Fibroblast of lung (primary cell): ENCODE data around the gene TMEM97. TPM values are rescaled to one million over a fixed set of nuclear protein-coding genes. Genes with fewer than 3 reads are reported as not detected.
A peak's percentile ranks its signal among the peaks of the same experiment; 100 is the strongest.

Experiments
- DNase-seq, 2 donors: peaks; one replicate each; pipeline versions ENCODE4 v3.0.0 to v3.0.0-alpha.2; 2010; ENCODE audit warnings: low read depth in 2 of 2
- H2AFZ ChIP-seq: 2 replicates; pipeline ENCODE4 v1.5.1; 2012; ENCODE audit warnings: low read length, control low read depth, inconsistent platforms
- H3K27ac ChIP-seq: 2 replicates; pipeline ENCODE4 v1.5.1; 2011; ENCODE audit warnings: low read length, control low read depth; ENCODE audit not compliant: insufficient read depth
- H3K27me3 ChIP-seq: 2 replicates; pipeline ENCODE4 v1.5.1; 2011; ENCODE audit warnings: mild to moderate bottlenecking, low read length; ENCODE audit not compliant: control insufficient read depth, insufficient read depth
- H3K36me3 ChIP-seq: 2 replicates; pipeline ENCODE4 v1.5.1; 2011; ENCODE audit warnings: low read length; ENCODE audit not compliant: control insufficient read depth, insufficient read depth
- H3K4me1 ChIP-seq: 2 replicates; pipeline ENCODE4 v1.5.1; 2011; ENCODE audit warnings: low read length; ENCODE audit not compliant: control insufficient read depth, insufficient read depth; ENCODE audit errors: extremely low read depth
- H3K4me2 ChIP-seq: 2 replicates; pipeline ENCODE4 v1.5.1; 2011; ENCODE audit warnings: low read length, control low read depth; ENCODE audit not compliant: insufficient read depth; ENCODE audit errors: extremely low read depth
- H3K4me3 ChIP-seq, 4 experiments: fragments of 200-600 bp in 1 of 4; sonication (generic) in 1 of 4; replicated peaks in 1 of 4; 2 replicates each; pipeline ENCODE4 v1.5.1; 2011 to 2016; ENCODE audit warnings: low read length in 4 of 4, low read depth in 3 of 4, mild to moderate bottlenecking in 3 of 4, control low read depth in 2 of 4, inconsistent platforms in 1 of 4, mixed read lengths in 1 of 4; ENCODE audit not compliant: insufficient read depth in 1 of 4; ENCODE audit errors: control extremely low read depth in 1 of 4
- H3K79me2 ChIP-seq: 2 replicates; pipeline ENCODE4 v1.5.1; 2012; ENCODE audit warnings: mild to moderate bottlenecking, low read length, inconsistent platforms; ENCODE audit not compliant: control insufficient read depth, insufficient read depth
- H3K9ac ChIP-seq: 2 replicates; pipeline ENCODE4 v1.5.1; 2011; ENCODE audit warnings: mild to moderate bottlenecking, low read length, control low read depth; ENCODE audit not compliant: insufficient read depth
- H3K9me3 ChIP-seq: 2 replicates; pipeline ENCODE4 v1.5.1; 2012; ENCODE audit warnings: low read depth, low read length; ENCODE audit not compliant: control insufficient read depth, insufficient read depth
- H4K20me1 ChIP-seq: 2 replicates; pipeline ENCODE4 v1.5.1; 2011; ENCODE audit warnings: low read length; ENCODE audit not compliant: control insufficient read depth, insufficient read depth; ENCODE audit errors: extremely low read depth
- EZH2 ChIP-seq: IDR thresholded peaks from 2 replicates; pipeline ENCODE4 v1.5.1; 2012; ENCODE audit warnings: low read length, control low read depth, mild to moderate bottlenecking; ENCODE audit errors: missing control alignments
- polyA plus RNA-seq, 2 donors: library from polyadenylated mRNA; depleted of rRNA in 1 of 2; stranded (reverse) in 1 of 2; unstranded in 1 of 2; fragments of >200 nt; gene quantifications; 2 replicates each; pipeline ENCODE4 v1.2.1, GENCODE V29; 2011 to 2012; ENCODE audit warnings: missing spikeins in 1 of 2
- total RNA-seq: library from RNA; depleted of rRNA; stranded (reverse); fragments of >200 nt; gene quantifications from 2 replicates; pipeline ENCODE4 v1.2.1, GENCODE V29; 2014
- TF ChIP-seq, protein P1 (sequence below), 2 donors: IDR thresholded peaks in 1 of 2; conservative IDR thresholded peaks in 1 of 2; 1 replicate in 1 of 2; 2 replicates in 1 of 2; pipeline ENCODE4 v1.5.1; 2011 to 2012; ENCODE audit warnings: low read length in 2 of 2, control low read depth in 1 of 2, inconsistent platforms in 1 of 2, low read depth in 1 of 2, mild to moderate bottlenecking in 1 of 2

TMEM97 gene
- total and polyA plus RNA-seq, 2 donors (not counting 1 experiment from before 2014, with no cell fraction given): 34.4 to 43.6 TPM

DNA sequence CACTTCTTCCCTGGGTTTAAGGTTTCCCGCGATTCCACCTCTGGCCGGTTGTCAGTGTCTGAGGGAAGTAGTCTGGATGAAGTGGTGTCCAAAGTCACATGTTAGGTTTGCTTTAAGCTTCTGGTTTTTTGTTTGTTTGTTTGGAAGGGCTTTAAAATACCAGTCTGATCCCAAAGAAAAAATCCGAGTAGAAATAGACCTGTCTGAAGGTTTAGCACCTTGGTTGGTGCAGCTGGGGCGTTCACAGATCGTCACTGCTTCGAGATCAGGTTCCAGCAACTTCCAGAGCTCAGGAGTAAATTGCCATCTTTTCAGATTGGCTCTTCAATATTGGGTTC, 567 bp downstream of the TMEM97 start:
- Histone ChIP-seq H4K20me1 (no peaks in the 10 kb centered on the region), H3K9me3 (no peaks in the 10 kb centered on the region), H3K4me2 (peak overlapping the region; percentile 97), H3K4me1 (peaks cover 11% of the 10 kb centered on the region), H3K4me3 (peak overlapping the region; percentile 64 to 82 (median 78)), H3K9ac (peak overlapping the region; percentile 73), H3K79me2 (peaks cover 3% of the 10 kb centered on the region), H3K36me3 (no peaks in the 10 kb centered on the region), H3K27me3 (no peaks in the 10 kb centered on the region), H2AFZ (peak overlapping the region; percentile 93), H3K27ac (peak overlapping the region; percentile 75)
- no peak for DNase-seq
- TF ChIP-seq EZH2: no peak
- TF ChIP-seq, protein P1, sequence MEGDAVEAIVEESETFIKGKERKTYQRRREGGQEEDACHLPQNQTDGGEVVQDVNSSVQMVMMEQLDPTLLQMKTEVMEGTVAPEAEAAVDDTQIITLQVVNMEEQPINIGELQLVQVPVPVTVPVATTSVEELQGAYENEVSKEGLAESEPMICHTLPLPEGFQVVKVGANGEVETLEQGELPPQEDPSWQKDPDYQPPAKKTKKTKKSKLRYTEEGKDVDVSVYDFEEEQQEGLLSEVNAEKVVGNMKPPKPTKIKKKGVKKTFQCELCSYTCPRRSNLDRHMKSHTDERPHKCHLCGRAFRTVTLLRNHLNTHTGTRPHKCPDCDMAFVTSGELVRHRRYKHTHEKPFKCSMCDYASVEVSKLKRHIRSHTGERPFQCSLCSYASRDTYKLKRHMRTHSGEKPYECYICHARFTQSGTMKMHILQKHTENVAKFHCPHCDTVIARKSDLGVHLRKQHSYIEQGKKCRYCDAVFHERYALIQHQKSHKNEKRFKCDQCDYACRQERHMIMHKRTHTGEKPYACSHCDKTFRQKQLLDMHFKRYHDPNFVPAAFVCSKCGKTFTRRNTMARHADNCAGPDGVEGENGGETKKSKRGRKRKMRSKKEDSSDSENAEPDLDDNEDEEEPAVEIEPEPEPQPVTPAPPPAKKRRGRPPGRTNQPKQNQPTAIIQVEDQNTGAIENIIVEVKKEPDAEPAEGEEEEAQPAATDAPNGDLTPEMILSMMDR (conservative IDR thresholded peaks at IDR 0.05 in 1 of 2, IDR thresholded peaks at IDR 0.05 in 1 of 2; ENCODE audit: low read depth in 1 of 2, low read length in 2 of 2): no peak

GRCh38 chr17:28320215-28321061, 1.4 kb downstream of the TMEM97 start:
- H3K4me3 ChIP-seq: peak overlapping the region; percentile 64 to 82 (median 78)
- peak overlapping the region; percentile 97 for H3K4me2 ChIP-seq
- no peaks in the 10 kb centered on the region for H4K20me1 ChIP-seq
- peaks cover 3% of the 10 kb centered on the region for H3K79me2 ChIP-seq
- H3K27me3 ChIP-seq: no peaks in the 10 kb centered on the region
- no peaks in the 10 kb centered on the region for H3K9me3 ChIP-seq
- peak in 1 of 2 donors; percentile 18 for DNase-seq
- H2AFZ ChIP-seq: no peak overlapping the region
- H3K9ac ChIP-seq: no peak overlapping the region
- no peaks in the 10 kb centered on the region for H3K36me3 ChIP-seq
- H3K27ac ChIP-seq: no peak overlapping the region
- TF ChIP-seq EZH2: no peak
- TF ChIP-seq, protein P1 (conservative IDR thresholded peaks at IDR 0.05 in 1 of 2, IDR thresholded peaks at IDR 0.05 in 1 of 2; ENCODE audit: low read depth in 1 of 2, low read length in 2 of 2): no peak
- peaks cover 11% of the 10 kb centered on the region for H3K4me1 ChIP-seq

DNA sequence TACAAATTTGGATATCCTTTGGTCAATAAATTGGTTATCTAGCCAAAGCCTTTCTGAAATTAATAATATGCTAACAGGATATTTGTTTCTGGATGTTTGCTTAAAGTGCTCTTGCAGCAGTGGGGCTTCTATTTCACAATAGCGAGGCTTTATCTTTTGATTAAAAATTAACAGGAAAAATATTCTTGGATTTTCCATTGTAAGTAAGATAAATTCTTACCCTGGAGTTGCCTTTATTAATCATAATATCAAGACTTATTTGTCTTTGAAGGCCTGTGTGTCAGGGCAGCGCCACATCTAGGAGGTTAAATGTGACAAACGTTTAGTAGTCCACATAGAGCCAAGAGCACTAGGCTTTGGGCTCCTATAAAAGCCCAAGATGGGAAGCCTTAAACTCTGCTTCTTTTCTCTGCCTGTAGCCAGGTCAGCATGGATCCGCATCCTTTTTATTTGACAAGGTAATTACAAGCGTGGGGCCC, 5.3 kb downstream of the TMEM97 start:
- Histone ChIP-seq H3K9me3 (no peaks in the 10 kb centered on the region), H3K36me3 (peaks cover 4% of the 10 kb centered on the region), H2AFZ (no peak overlapping the region), H3K4me3 (no peak overlapping the region), H3K9ac (no peak overlapping the region), H3K27me3 (no peaks in the 10 kb centered on the region), H3K4me2 (no peak overlapping the region), H4K20me1 (no peaks in the 10 kb centered on the region), H3K79me2 (peaks cover 3% of the 10 kb centered on the region), H3K4me1 (peaks cover 7% of the 10 kb centered on the region), H3K27ac (no peak overlapping the region)
- DNase-seq: no peak
- no peak for TF ChIP-seq EZH2
- TF ChIP-seq, protein P1 (conservative IDR thresholded peaks at IDR 0.05 in 1 of 2, IDR thresholded peaks at IDR 0.05 in 1 of 2; ENCODE audit: low read depth in 1 of 2, low read length in 2 of 2): no peak
